ENCODE data around the gene PLXDC2.
"Not testable (repeated sequence)": the region's sequence is repeated elsewhere in the genome, so short reads cannot be mapped to it uniquely, and the experiment has no call there.

PLXDC2 gene

DNA sequence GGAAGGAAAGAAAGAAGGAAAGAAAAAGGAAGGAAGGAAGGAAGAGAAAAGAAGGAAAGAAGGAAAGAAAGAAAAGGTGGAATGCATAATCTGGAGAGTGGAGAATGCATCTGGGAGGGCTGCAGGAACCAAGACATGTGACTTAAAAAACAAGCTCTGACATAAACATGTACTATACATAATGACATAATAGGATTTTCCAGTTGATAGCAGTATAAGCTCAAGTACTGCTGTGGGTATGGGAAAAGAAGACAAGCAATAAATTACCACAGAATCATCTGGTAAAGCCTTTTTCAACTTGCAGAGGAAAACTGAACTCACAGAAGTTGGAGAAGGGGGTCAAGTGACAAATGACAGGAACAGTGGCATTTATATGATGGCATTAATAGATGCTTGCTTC is 345.9 kb downstream of the PLXDC2 start:
- no peak overlapping the region for H3K27ac ChIP-seq (ENCODE audit: low read depth, low read length)
- no peaks in the 10 kb centered on the region for H3K36me3 ChIP-seq (ENCODE audit: control insufficient read depth in 1 of 2, insufficient read depth in 2 of 2, low read length in 2 of 2)
- H3K4me1 ChIP-seq (ENCODE audit: control insufficient read depth in 1 of 2, insufficient read depth in 2 of 2, low read length in 2 of 2), result no peaks in the 10 kb centered on the region
- no peak overlapping the region for H3K9ac ChIP-seq (ENCODE audit: low read depth in 1 of 2, low read length in 2 of 2)
- H3K9me3 ChIP-seq (ENCODE audit: control insufficient read depth in 1 of 2, low read length in 2 of 2), result no peaks in the 10 kb centered on the region
- no peaks in the 10 kb centered on the region for H3K27me3 ChIP-seq (ENCODE audit: control insufficient read depth in 1 of 2, insufficient read depth in 2 of 2, low read length in 2 of 2)
- H3K4me3 ChIP-seq (ENCODE audit: low read depth in 1 of 2, low read length in 2 of 2), result no peak overlapping the region

DNA sequence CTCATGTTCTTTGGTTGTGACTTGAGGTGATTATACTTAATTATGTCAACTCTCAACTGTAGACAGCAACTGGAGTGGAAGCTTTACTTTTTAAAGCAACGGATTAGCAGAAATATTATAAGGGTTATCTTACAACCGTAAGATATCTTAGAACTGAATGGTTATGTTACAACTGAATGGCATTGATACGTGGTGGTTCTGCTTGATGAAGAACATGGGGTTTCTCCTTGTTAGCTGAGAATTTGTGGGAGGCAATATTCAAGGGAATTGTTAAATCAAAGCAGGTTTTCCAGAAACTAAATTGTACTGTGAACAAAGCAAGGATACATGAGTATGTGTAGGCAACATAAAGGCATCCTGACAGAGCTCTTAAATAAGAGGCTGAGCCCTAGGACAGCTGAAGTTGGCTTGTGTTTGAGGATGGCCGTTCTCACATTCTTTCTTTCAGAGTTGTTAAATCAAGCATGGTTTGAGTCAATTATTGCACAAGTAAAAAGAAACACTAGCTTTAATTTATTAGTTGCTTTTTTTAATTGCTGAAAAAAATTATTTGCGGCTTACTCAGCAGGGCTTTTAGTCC is 350.0 kb downstream of the PLXDC2 start:
- no peak overlapping the region for H3K27ac ChIP-seq (ENCODE audit: low read depth, low read length)
- H3K4me1 ChIP-seq (ENCODE audit: control insufficient read depth in 1 of 2, insufficient read depth in 2 of 2, low read length in 2 of 2), result no peaks in the 10 kb centered on the region
- H3K4me3 ChIP-seq (ENCODE audit: low read depth in 1 of 2, low read length in 2 of 2), result no peak overlapping the region
- H3K36me3 ChIP-seq (ENCODE audit: control insufficient read depth in 1 of 2, insufficient read depth in 2 of 2, low read length in 2 of 2), result no peaks in the 10 kb centered on the region
- H3K27me3 ChIP-seq (ENCODE audit: control insufficient read depth in 1 of 2, insufficient read depth in 2 of 2, low read length in 2 of 2), result no peaks in the 10 kb centered on the region
- H3K9ac ChIP-seq (ENCODE audit: low read depth in 1 of 2, low read length in 2 of 2), result no peak overlapping the region
- H3K9me3 ChIP-seq (ENCODE audit: control insufficient read depth in 1 of 2, low read length in 2 of 2), result no peaks in the 10 kb centered on the region

DNA sequence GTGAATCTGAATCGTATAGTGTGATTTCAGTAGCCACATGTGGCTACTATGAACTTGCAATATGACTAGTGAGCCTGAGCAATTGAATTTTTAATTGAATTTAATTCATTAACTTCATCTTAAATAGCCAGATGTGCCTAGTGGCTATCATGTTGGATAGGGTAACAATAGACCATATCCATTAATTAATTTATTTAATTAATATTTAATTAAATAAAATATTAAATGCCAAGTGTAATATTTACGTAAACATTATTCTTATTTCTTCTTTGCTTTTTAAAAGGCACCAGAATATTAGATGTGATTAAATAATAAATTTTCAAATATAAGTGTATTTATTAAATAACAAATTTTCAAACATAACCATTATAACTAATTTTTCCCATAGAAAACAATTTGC is 354.4 kb downstream of the PLXDC2 start:
- Histone ChIP-seq H3K27me3 (ENCODE audit: control insufficient read depth in 1 of 2, insufficient read depth in 2 of 2, low read length in 2 of 2) (no peaks in the 10 kb centered on the region), H3K4me1 (ENCODE audit: control insufficient read depth in 1 of 2, insufficient read depth in 2 of 2, low read length in 2 of 2) (no peaks in the 10 kb centered on the region), H3K9ac (ENCODE audit: low read depth in 1 of 2, low read length in 2 of 2) (no peak overlapping the region), H3K27ac (ENCODE audit: low read depth, low read length) (no peak overlapping the region), H3K36me3 (ENCODE audit: control insufficient read depth in 1 of 2, insufficient read depth in 2 of 2, low read length in 2 of 2) (no peaks in the 10 kb centered on the region), H3K4me3 (ENCODE audit: low read depth in 1 of 2, low read length in 2 of 2) (no peak overlapping the region), H3K9me3 (ENCODE audit: control insufficient read depth in 1 of 2, low read length in 2 of 2) (no peaks in the 10 kb centered on the region)

DNA sequence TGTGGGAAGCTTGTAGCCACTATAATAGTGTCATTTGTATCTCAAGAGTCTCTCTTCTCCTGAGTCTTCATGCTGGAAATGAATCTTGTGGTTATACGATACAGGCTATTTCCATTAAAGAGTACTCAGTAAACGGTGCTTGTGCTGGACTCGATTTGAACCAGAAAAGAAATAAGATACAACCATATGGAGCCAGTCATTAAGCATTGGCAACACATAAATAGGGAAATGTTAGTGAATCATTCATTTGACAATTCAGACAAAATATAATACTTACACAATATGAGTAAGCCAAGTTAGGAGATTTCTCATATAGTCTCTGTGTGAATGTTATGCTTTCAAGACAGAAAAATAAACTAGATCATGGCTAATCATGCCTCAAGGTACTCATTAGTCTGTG is 356.8 kb downstream of the PLXDC2 start:
- no peaks in the 10 kb centered on the region for H3K36me3 ChIP-seq (ENCODE audit: control insufficient read depth in 1 of 2, insufficient read depth in 2 of 2, low read length in 2 of 2)
- H3K9me3 ChIP-seq (ENCODE audit: control insufficient read depth in 1 of 2, low read length in 2 of 2), result no peaks in the 10 kb centered on the region
- no peaks in the 10 kb centered on the region for H3K27me3 ChIP-seq (ENCODE audit: control insufficient read depth in 1 of 2, insufficient read depth in 2 of 2, low read length in 2 of 2)
- no peaks in the 10 kb centered on the region for H3K4me1 ChIP-seq (ENCODE audit: control insufficient read depth in 1 of 2, insufficient read depth in 2 of 2, low read length in 2 of 2)
- H3K4me3 ChIP-seq (ENCODE audit: low read depth in 1 of 2, low read length in 2 of 2), result no peak overlapping the region
- no peak overlapping the region for H3K27ac ChIP-seq (ENCODE audit: low read depth, low read length)
- H3K9ac ChIP-seq (ENCODE audit: low read depth in 1 of 2, low read length in 2 of 2), result no peak overlapping the region

DNA sequence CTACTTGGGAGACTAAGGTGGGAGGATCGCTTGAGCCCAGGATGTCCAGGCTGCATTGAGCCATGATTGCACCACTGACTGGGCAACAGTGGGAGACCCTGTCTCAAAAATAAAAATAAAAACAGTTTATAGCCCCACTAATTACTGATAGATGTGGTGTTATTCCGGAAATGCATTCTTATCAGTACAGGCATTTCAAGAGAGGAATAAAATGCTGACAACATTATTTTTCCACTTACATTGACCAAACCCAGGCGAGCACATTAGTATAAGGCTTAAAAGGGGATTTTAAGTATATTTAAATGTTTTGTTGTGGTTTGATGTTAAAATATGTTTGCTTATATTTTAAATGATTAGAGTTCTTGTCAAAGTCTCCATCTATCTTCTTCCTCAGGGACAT is 359.5 kb downstream of the PLXDC2 start:
- Histone ChIP-seq H3K27me3 (ENCODE audit: control insufficient read depth in 1 of 2, insufficient read depth in 2 of 2, low read length in 2 of 2) (no peaks in the 10 kb centered on the region), H3K9me3 (ENCODE audit: control insufficient read depth in 1 of 2, low read length in 2 of 2) (no peaks in the 10 kb centered on the region), H3K27ac (ENCODE audit: low read depth, low read length) (no peak overlapping the region), H3K9ac (ENCODE audit: low read depth in 1 of 2, low read length in 2 of 2) (no peak overlapping the region), H3K36me3 (ENCODE audit: control insufficient read depth in 1 of 2, insufficient read depth in 2 of 2, low read length in 2 of 2) (no peaks in the 10 kb centered on the region), H3K4me1 (ENCODE audit: control insufficient read depth in 1 of 2, insufficient read depth in 2 of 2, low read length in 2 of 2) (no peaks in the 10 kb centered on the region), H3K4me3 (ENCODE audit: low read depth in 1 of 2, low read length in 2 of 2) (no peak overlapping the region)

DNA sequence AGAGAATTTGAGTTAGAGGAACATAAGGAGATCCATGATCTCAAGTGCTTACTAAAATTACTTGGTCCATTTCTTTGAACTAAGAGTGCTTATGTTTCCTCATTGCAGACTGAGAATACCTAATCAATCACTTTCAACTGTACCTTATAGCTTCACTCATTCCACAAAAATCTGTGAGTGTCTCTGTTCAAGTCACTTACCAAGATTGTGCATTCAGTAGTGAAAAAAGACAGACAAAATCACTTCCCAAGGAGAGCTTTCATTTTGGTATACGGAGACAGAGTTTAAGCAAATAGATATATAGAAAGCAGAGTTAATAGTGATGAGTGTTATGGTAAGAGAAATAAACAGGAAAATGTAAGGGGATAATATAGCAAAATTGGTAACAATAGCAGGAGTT is 364.5 kb downstream of the PLXDC2 start:
- Histone ChIP-seq H3K9ac (ENCODE audit: low read depth in 1 of 2, low read length in 2 of 2) (no peak overlapping the region), H3K4me1 (ENCODE audit: control insufficient read depth in 1 of 2, insufficient read depth in 2 of 2, low read length in 2 of 2) (no peaks in the 10 kb centered on the region), H3K36me3 (ENCODE audit: control insufficient read depth in 1 of 2, insufficient read depth in 2 of 2, low read length in 2 of 2) (no peaks in the 10 kb centered on the region), H3K27ac (ENCODE audit: low read depth, low read length) (no peak overlapping the region), H3K4me3 (ENCODE audit: low read depth in 1 of 2, low read length in 2 of 2) (no peak overlapping the region), H3K9me3 (ENCODE audit: control insufficient read depth in 1 of 2, low read length in 2 of 2) (no peaks in the 10 kb centered on the region), H3K27me3 (ENCODE audit: control insufficient read depth in 1 of 2, insufficient read depth in 2 of 2, low read length in 2 of 2) (no peaks in the 10 kb centered on the region)

DNA sequence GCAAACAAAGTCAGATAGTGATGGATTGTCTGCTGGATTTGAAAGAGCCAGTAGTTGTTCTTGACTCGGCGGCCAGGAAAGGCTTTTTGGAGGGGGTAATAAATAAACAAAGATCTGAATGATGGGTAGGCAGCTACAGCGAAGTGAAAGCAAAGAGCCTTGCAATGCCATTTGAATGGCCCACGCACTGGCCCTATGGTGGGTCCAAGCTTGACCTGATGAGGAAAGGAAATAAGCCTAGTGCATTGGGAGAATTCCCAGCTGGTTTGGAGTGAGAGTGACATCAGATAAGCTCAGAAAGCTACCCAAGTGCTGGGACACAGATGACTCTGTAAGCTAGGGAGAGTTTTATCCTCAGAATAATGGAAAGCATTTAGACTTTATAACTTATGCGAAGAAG is 365.2 kb downstream of the PLXDC2 start:
- Histone ChIP-seq H3K36me3 (ENCODE audit: control insufficient read depth in 1 of 2, insufficient read depth in 2 of 2, low read length in 2 of 2) (no peaks in the 10 kb centered on the region), H3K4me1 (ENCODE audit: control insufficient read depth in 1 of 2, insufficient read depth in 2 of 2, low read length in 2 of 2) (no peaks in the 10 kb centered on the region), H3K27me3 (ENCODE audit: control insufficient read depth in 1 of 2, insufficient read depth in 2 of 2, low read length in 2 of 2) (no peaks in the 10 kb centered on the region), H3K27ac (ENCODE audit: low read depth, low read length) (no peak overlapping the region), H3K4me3 (ENCODE audit: low read depth in 1 of 2, low read length in 2 of 2) (no peak overlapping the region), H3K9me3 (ENCODE audit: control insufficient read depth in 1 of 2, low read length in 2 of 2) (peaks cover 0 to 1% of the 10 kb centered on the region in 2 donors), H3K9ac (ENCODE audit: low read depth in 1 of 2, low read length in 2 of 2) (no peak overlapping the region)

DNA sequence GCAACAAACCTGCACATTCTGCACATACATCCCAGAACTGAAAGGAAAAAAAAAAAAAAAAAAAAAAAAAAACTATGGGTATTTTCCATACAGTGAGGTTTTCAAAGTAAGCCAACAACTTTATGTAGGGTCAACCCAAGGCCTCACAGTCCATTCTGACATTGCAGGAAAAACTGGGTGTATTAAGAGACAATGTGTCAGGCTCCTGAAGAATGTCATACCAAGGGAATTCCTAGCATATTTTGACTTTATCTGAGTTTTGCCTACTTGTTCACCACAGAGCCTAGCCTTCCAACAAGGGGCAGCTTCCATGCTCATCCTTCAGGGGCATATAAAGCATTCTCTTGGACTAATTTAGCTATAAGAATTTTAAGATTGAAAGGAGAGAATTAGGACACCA is 368.9 kb downstream of the PLXDC2 start:
- peaks cover 0 to 3% of the 10 kb centered on the region in 2 donors for H3K9me3 ChIP-seq (ENCODE audit: control insufficient read depth in 1 of 2, low read length in 2 of 2)
- no peaks in the 10 kb centered on the region for H3K4me1 ChIP-seq (ENCODE audit: control insufficient read depth in 1 of 2, insufficient read depth in 2 of 2, low read length in 2 of 2)
- H3K27ac ChIP-seq (ENCODE audit: low read depth, low read length), result no peak overlapping the region
- H3K27me3 ChIP-seq (ENCODE audit: control insufficient read depth in 1 of 2, insufficient read depth in 2 of 2, low read length in 2 of 2), result no peaks in the 10 kb centered on the region
- H3K9ac ChIP-seq (ENCODE audit: low read depth in 1 of 2, low read length in 2 of 2), result no peak overlapping the region
- H3K4me3 ChIP-seq (ENCODE audit: low read depth in 1 of 2, low read length in 2 of 2), result no peak overlapping the region
- no peaks in the 10 kb centered on the region for H3K36me3 ChIP-seq (ENCODE audit: control insufficient read depth in 1 of 2, insufficient read depth in 2 of 2, low read length in 2 of 2)

DNA sequence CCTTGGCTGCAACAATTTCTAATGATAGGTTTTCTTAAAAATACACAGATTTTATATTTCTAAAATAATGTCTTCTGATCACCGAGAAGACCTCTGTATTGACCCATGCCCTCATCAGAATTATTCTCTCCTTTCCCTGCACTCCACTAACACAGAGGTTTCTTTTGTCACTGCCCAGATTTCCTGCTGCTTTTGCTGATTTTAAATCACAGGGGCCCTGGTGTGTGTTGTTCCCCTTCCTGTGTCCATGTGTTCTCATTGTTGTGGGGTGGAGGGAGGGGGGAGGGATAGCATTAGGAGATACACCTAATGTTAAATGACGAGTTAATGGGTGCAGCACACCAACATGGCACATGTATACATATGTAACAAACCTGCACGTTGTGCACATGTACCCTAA is 375.2 kb downstream of the PLXDC2 start:
- H3K9ac ChIP-seq (ENCODE audit: low read depth in 1 of 2, low read length in 2 of 2); H3K4me3 ChIP-seq (ENCODE audit: low read depth in 1 of 2, low read length in 2 of 2); H3K27me3 ChIP-seq (ENCODE audit: control insufficient read depth in 1 of 2, insufficient read depth in 2 of 2, low read length in 2 of 2); H3K9me3 ChIP-seq (ENCODE audit: control insufficient read depth in 1 of 2, low read length in 2 of 2); H3K27ac ChIP-seq (ENCODE audit: low read depth, low read length); H3K36me3 ChIP-seq (ENCODE audit: control insufficient read depth in 1 of 2, insufficient read depth in 2 of 2, low read length in 2 of 2); H3K4me1 ChIP-seq (ENCODE audit: control insufficient read depth in 1 of 2, insufficient read depth in 2 of 2, low read length in 2 of 2): not testable (repeated sequence)

DNA sequence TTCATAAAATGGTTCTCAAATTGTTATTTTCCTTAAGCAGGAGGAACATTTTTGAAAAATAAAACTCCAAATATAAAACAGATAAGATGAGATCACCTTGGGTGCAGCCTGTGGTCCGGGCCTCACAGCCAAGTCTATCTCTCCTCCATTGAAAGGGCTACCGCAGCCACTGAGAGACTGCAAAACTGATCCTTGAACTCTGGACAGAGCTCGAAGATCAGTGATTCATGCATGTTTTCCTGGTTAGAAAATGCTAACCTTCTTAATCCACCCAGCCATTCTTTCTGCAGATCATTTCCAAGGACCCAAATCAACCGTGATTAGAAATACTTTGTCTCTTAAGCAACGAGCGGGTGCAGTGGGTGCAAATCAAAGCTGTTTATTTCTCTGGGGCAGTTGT is 378.8 kb downstream of the PLXDC2 start:
- Histone ChIP-seq H3K4me3 (ENCODE audit: low read depth in 1 of 2, low read length in 2 of 2) (no peak overlapping the region), H3K9me3 (ENCODE audit: control insufficient read depth in 1 of 2, low read length in 2 of 2) (no peaks in the 10 kb centered on the region)

DNA sequence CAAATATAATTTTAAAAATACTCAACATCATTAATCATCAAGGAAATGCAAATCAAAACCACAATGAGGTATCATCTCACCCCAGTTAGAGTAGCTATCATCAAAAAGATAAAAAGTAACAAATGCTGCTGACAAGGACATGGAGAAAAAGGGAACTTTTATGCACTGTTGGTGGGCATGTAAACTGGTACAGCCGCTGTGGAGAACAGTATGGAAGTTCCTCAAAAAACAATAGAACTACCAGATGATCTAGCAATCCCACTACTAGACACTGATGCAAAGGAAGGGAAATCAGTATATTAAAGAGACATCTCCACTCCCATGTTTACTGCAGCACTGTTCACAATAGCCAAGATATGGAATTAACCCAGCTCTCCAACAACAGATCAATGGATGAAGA is 384.5 kb downstream of the PLXDC2 start:
- no peaks in the 10 kb centered on the region for H3K36me3 ChIP-seq (ENCODE audit: control insufficient read depth in 1 of 2, insufficient read depth in 2 of 2, low read length in 2 of 2)
- H3K9me3 ChIP-seq (ENCODE audit: control insufficient read depth in 1 of 2, low read length in 2 of 2), result no peaks in the 10 kb centered on the region
- H3K27ac ChIP-seq (ENCODE audit: low read depth, low read length), result no peak overlapping the region

More for the DNA sequence above, 378.8 kb downstream of the PLXDC2 start:
- H3K36me3 ChIP-seq (ENCODE audit: control insufficient read depth in 1 of 2, insufficient read depth in 2 of 2, low read length in 2 of 2), result no peaks in the 10 kb centered on the region
- no peak overlapping the region for H3K9ac ChIP-seq (ENCODE audit: low read depth in 1 of 2, low read length in 2 of 2)
- no peaks in the 10 kb centered on the region for H3K4me1 ChIP-seq (ENCODE audit: control insufficient read depth in 1 of 2, insufficient read depth in 2 of 2, low read length in 2 of 2)
- no peaks in the 10 kb centered on the region for H3K27me3 ChIP-seq (ENCODE audit: control insufficient read depth in 1 of 2, insufficient read depth in 2 of 2, low read length in 2 of 2)
- H3K27ac ChIP-seq (ENCODE audit: low read depth, low read length), result no peak overlapping the region

More for the DNA sequence above, 384.5 kb downstream of the PLXDC2 start:
- no peaks in the 10 kb centered on the region for H3K27me3 ChIP-seq (ENCODE audit: control insufficient read depth in 1 of 2, insufficient read depth in 2 of 2, low read length in 2 of 2)
- no peak overlapping the region for H3K9ac ChIP-seq (ENCODE audit: low read depth in 1 of 2, low read length in 2 of 2)
- H3K4me1 ChIP-seq (ENCODE audit: control insufficient read depth in 1 of 2, insufficient read depth in 2 of 2, low read length in 2 of 2), result no peaks in the 10 kb centered on the region
- no peak overlapping the region for H3K4me3 ChIP-seq (ENCODE audit: low read depth in 1 of 2, low read length in 2 of 2)
